Hepatocyte (in vitro differentiated cells): ENCODE measurements around the gene ADPGK. TPM values are rescaled to one million over a fixed set of nuclear protein-coding genes. Genes with fewer than 3 reads are reported as not detected.

Source experiments
- DNase-seq: peaks from one replicate; pipeline ENCODE4 v3.0.0-alpha.2; 2016; ENCODE audit warnings: low spot score
- H2AFZ ChIP-seq: fragments of 200-600 bp; sonication (generic); 2 replicates; pipeline ENCODE4 v1.6.0; 2016; ENCODE audit warnings: antibody characterized with exemption, mild to moderate bottlenecking
- H3K27ac ChIP-seq: fragments of 200-600 bp; sonication (generic); 2 replicates; pipeline ENCODE4 v1.5.1; 2016; ENCODE audit warnings: mild to moderate bottlenecking
- H3K27me3 ChIP-seq: fragments of 200-600 bp; sonication (generic); 2 replicates; pipeline ENCODE4 v1.6.1; 2016
- H3K36me3 ChIP-seq: fragments of 200-600 bp; sonication (generic); replicated peaks from 2 replicates; pipeline ENCODE4 v1.5.1; 2016; ENCODE audit warnings: low read depth; ENCODE audit not compliant: insufficient read depth
- H3K4me1 ChIP-seq: fragments of 200-600 bp; sonication (generic); 2 replicates; pipeline ENCODE4 v1.5.1; 2016; ENCODE audit warnings: mild to moderate bottlenecking, moderate library complexity; ENCODE audit not compliant: insufficient read depth
- H3K4me2 ChIP-seq: fragments of 200-600 bp; sonication (generic); 2 replicates; pipeline ENCODE4 v1.6.0; 2016
- H3K4me3 ChIP-seq: fragments of 200-600 bp; sonication (generic); 2 replicates; pipeline ENCODE4 v1.5.1; 2016; ENCODE audit warnings: mild to moderate bottlenecking
- H3K79me2 ChIP-seq: fragments of 200-600 bp; sonication (generic); 2 replicates; pipeline ENCODE4 v1.6.0; 2017; ENCODE audit warnings: mild to moderate bottlenecking
- H3K9me2 ChIP-seq: fragments of 200-600 bp; sonication (generic); replicated peaks from 2 replicates; pipeline ENCODE4 v1.6.0; 2017; ENCODE audit warnings: mild to moderate bottlenecking; ENCODE audit not compliant: insufficient read depth
- H3K9me3 ChIP-seq: fragments of 200-600 bp; sonication (generic); 2 replicates; pipeline ENCODE4 v1.5.1; 2016; ENCODE audit warnings: low read depth, mild to moderate bottlenecking
- H4K20me1 ChIP-seq: fragments of 200-600 bp; sonication (generic); 2 replicates; pipeline ENCODE4 v1.6.0; 2016; ENCODE audit warnings: mild to moderate bottlenecking; ENCODE audit not compliant: insufficient read depth, poor library complexity, severe bottlenecking
- EZH2 ChIP-seq: fragments of 200-600 bp; sonication (generic); IDR thresholded peaks from 2 replicates; pipeline ENCODE4 v1.6.1; 2016; ENCODE audit warnings: antibody characterized with exemption, mild to moderate bottlenecking, borderline replicate concordance
- EZH2phosphoT487 ChIP-seq: fragments of 200-600 bp; sonication (generic); IDR thresholded peaks from one replicate; pipeline ENCODE4 v1.6.1; 2018; ENCODE audit warnings: antibody characterized with exemption, mild to moderate bottlenecking, low read depth, moderate library complexity; ENCODE audit not compliant: unreplicated experiment, severe bottlenecking
- WGBS: methylation state at CpG from one replicate; pipeline ENCODE4 v1.1.6; 2016; ENCODE audit warnings: low lambda C conversion rate; ENCODE audit errors: missing lambda C conversion rate; 5-methylcytosine and 5-hydroxymethylcytosine counted together
- polyA plus RNA-seq: library from polyadenylated mRNA; unstranded; fragments of >200 nt; fragmentation: Nextera tagmentation; extraction: Ambion mirVana; gene quantifications from 2 replicates; pipeline ENCODE4 v1.2.1, GENCODE V29; 2016
- total RNA-seq: library from RNA; depleted of rRNA; stranded (reverse); fragments of >200 nt; gene quantifications from 2 replicates; pipeline ENCODE4 v1.2.3, GENCODE V29; 2014
- TF ChIP-seq, protein P1 (sequence below): fragments of 200-600 bp; sonication (generic); IDR thresholded peaks from 2 replicates; pipeline ENCODE4 v1.5.1; 2016; ENCODE audit warnings: antibody characterized with exemption, mild to moderate bottlenecking; ENCODE audit not compliant: poor library complexity

ADPGK gene
- total and polyA plus RNA-seq, 2 experiments from 2014 or later, result 59.2 to 67.3 TPM

DNA sequence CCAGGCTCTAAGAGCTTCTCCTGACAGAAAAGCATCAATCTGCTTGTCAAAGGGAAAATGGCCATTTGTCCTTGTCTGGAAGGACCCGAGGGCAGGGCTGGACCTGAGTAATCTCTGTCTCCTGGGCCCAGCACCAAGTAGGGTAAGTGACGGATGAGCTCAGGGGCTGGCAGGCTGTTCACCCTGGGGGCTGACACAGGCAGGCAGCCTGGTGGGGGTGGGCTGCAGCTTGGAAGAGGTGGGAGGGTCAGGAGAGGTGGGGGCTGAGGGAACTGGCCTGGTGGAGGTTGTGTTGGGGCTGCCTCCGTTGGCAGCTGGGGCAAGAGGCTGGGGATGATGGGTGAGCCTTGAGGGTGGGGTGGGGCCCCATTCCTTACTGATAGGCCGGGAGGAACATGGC, 42.3 kb upstream of the ADPGK start:
- H3K4me1 ChIP-seq, result no peaks in the 10 kb centered on the region
- H3K4me3 ChIP-seq, result no peak overlapping the region
- no peaks in the 10 kb centered on the region for H3K27me3 ChIP-seq
- no peaks in the 10 kb centered on the region for H3K79me2 ChIP-seq
- H3K9me2 ChIP-seq, result no peaks in the 10 kb centered on the region
- DNase-seq, result no peak
- no peak overlapping the region for H3K4me2 ChIP-seq
- WGBS, result 75% methylated on average over 2 of the region's 4 CpGs
- TF ChIP-seq EZH2 (no peak), EZH2phosphoT487 (no peak)
- TF ChIP-seq, protein P1, sequence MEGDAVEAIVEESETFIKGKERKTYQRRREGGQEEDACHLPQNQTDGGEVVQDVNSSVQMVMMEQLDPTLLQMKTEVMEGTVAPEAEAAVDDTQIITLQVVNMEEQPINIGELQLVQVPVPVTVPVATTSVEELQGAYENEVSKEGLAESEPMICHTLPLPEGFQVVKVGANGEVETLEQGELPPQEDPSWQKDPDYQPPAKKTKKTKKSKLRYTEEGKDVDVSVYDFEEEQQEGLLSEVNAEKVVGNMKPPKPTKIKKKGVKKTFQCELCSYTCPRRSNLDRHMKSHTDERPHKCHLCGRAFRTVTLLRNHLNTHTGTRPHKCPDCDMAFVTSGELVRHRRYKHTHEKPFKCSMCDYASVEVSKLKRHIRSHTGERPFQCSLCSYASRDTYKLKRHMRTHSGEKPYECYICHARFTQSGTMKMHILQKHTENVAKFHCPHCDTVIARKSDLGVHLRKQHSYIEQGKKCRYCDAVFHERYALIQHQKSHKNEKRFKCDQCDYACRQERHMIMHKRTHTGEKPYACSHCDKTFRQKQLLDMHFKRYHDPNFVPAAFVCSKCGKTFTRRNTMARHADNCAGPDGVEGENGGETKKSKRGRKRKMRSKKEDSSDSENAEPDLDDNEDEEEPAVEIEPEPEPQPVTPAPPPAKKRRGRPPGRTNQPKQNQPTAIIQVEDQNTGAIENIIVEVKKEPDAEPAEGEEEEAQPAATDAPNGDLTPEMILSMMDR, result no peak
- H3K9me3 ChIP-seq, result no peaks in the 10 kb centered on the region
- H3K27ac ChIP-seq, result no peak overlapping the region
- H4K20me1 ChIP-seq, result no peaks in the 10 kb centered on the region
- no peak overlapping the region for H2AFZ ChIP-seq
- H3K36me3 ChIP-seq, result no peaks in the 10 kb centered on the region

GRCh38 chr15:72824781-72825180, 41.2 kb upstream of the ADPGK start:
- Histone ChIP-seq H4K20me1 (no peaks in the 10 kb centered on the region), H3K4me3 (no peak overlapping the region), H3K27ac (no peak overlapping the region), H3K4me2 (no peak overlapping the region), H3K27me3 (no peaks in the 10 kb centered on the region), H3K9me3 (no peaks in the 10 kb centered on the region), H3K79me2 (no peaks in the 10 kb centered on the region), H3K9me2 (no peaks in the 10 kb centered on the region), H2AFZ (no peak overlapping the region), H3K4me1 (no peaks in the 10 kb centered on the region), H3K36me3 (no peaks in the 10 kb centered on the region)
- TF ChIP-seq, protein P1, result no peak
- TF ChIP-seq EZH2 (no peak), EZH2phosphoT487 (no peak)
- 89% methylated on average over 7 of the region's 7 CpGs for WGBS
- no peak for DNase-seq

DNA sequence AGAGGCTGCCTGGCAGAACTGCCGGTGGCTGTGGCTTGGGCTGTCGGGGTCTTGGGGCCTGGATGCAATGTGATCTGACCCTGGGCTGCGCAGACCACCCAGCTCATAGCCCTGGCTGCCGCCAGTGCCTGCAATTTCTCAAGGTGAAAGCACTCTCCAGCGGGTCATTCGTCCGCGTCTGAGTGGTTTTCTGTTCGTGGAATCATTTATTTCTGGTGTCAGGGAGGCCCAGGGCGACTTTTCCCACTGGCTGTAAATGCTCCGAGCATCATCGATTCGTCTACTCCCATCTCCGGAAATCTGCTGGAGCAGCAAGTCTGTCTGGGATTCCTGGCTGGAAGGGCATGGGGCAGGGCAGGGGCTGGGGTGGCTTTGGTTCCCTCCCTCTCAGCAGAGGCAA, 40.6 kb upstream of the ADPGK start:
- peaks cover 3% of the 10 kb centered on the region for H3K4me1 ChIP-seq
- H3K4me3 ChIP-seq, result no peak overlapping the region
- no peaks in the 10 kb centered on the region for H3K9me3 ChIP-seq
- H4K20me1 ChIP-seq, result no peaks in the 10 kb centered on the region
- 71% methylated on average over 14 of the region's 14 CpGs for WGBS
- no peak for DNase-seq
- no peaks in the 10 kb centered on the region for H3K36me3 ChIP-seq
- TF ChIP-seq, protein P1, result no peak
- TF ChIP-seq EZH2phosphoT487 (no peak), EZH2 (no peak)
- H3K4me2 ChIP-seq, result no peak overlapping the region
- no peaks in the 10 kb centered on the region for H3K27me3 ChIP-seq
- no peaks in the 10 kb centered on the region for H3K9me2 ChIP-seq
- H3K79me2 ChIP-seq, result no peaks in the 10 kb centered on the region
- no peak overlapping the region for H2AFZ ChIP-seq
- H3K27ac ChIP-seq, result no peak overlapping the region

DNA sequence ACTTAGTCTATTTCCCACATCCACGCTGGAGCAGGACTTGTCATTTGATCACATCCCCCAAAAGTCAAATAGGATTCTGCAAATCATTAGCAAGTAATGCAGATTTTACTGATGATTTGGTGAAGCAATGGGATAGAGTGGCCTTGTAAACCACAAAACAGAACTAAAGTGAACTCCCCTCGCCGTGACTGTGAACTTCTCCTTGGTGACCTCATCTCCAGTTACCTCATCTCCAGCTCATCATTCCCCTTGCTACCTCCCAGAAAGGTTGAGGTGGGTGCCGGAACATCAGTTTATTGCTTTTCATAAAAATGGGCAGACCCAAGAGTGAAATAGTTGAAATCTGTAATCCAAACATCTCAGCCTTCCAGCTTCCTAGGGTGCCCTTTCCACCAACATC, 36.7 kb upstream of the ADPGK start:
- Histone ChIP-seq H4K20me1 (no peaks in the 10 kb centered on the region), H3K79me2 (no peaks in the 10 kb centered on the region), H3K4me3 (no peak overlapping the region), H3K4me2 (no peak overlapping the region), H3K9me2 (no peaks in the 10 kb centered on the region), H2AFZ (no peak overlapping the region), H3K36me3 (no peaks in the 10 kb centered on the region), H3K27me3 (no peaks in the 10 kb centered on the region), H3K9me3 (no peaks in the 10 kb centered on the region), H3K4me1 (peaks cover 3% of the 10 kb centered on the region), H3K27ac (no peak overlapping the region)
- 68% methylated on average over 4 of the region's 4 CpGs for WGBS
- no peak for TF ChIP-seq EZH2phosphoT487
- TF ChIP-seq, protein P1, result no peak
- no peak for TF ChIP-seq EZH2
- DNase-seq, result no peak
